ENCODE measurements around the gene ZNF45. TPM values are rescaled to one million over a fixed set of nuclear protein-coding genes. Genes with fewer than 3 reads are reported as not detected.

ZNF45 gene
- total and polyA plus RNA-seq, 12 donors: 2.9 to 10.7 (median 7.7) TPM

- DNase-seq (no peak), ATAC-seq (no peak)
- H3K4me3 ChIP-seq: no peak overlapping the region
- WGBS, 2 donors: 56 to 63% methylated on average over 5 of the region's 5 CpGs
- TF ChIP-seq CTCF (IDR thresholded peaks at IDR 0.05): no peak
- H3K9me3 ChIP-seq: peaks cover 0 to 18% (median 0%) of the 10 kb centered on the region in 11 donors
- H3K27ac ChIP-seq: no peak overlapping the region
- H3K27me3 ChIP-seq: no peaks in the 10 kb centered on the region
- no peaks in the 10 kb centered on the region for H3K36me3 ChIP-seq
- intact Hi-C loops (cut with DNase I): no loop called here
- no peaks in the 10 kb centered on the region for H3K4me1 ChIP-seq
These were observed 6.1 kb upstream of the ZNF45 start for GRCh38 chr19:43941209-43941608.

GRCh38 chr19:43940719-43941118 lies 5.6 kb upstream of the ZNF45 start:
- Histone ChIP-seq H3K27me3 (no peaks in the 10 kb centered on the region), H3K36me3 (no peaks in the 10 kb centered on the region), H3K4me3 (no peak overlapping the region), H3K9me3 (peaks cover 0 to 15% (median 0%) of the 10 kb centered on the region in 11 donors), H3K4me1 (peaks cover 0 to 4% (median 1%) of the 10 kb centered on the region in 9 donors), H3K27ac (no peak overlapping the region)
- no peak for TF ChIP-seq CTCF (IDR thresholded peaks at IDR 0.05)
- DNase-seq (no peak), ATAC-seq (no peak)
- intact Hi-C loops (cut with DNase I): no loop called here
- WGBS, 2 donors: 76 to 79% methylated on average over 4 of the region's 4 CpGs

DNA sequence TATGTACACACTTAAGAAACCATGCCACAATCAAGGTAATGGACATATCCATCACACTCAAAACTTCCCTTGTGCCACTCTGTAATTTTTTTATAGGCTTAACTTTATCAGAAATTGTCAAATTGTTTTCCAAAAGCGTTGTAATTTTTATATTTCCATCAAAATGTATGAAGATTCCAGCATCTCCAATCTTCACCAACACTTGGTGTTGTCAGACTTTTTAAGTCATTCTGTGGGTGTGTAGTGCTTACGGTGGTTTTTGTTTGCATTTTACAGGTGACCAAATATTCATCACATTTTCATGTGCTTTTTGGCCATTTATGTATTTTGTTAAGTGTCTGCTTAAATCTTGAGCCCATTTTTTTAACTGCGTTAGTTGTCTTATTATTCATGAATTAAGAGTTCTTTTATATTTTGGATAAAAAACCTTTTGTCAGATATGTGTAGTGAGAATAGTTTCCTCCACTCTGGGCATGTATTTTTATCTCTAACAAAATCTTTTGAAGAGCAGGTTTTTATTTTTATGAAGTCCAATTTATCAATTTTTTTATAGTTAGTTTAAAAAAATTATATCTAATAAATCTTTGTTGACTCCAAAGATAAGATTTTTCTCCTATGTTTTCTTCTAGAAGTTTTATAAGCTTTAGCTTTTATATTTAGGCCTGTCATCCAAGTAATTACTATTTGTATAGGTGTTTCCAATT lies 4.6 kb upstream of the ZNF45 start:
- TF ChIP-seq CTCF (IDR thresholded peaks at IDR 0.05): no peak
- no peaks in the 10 kb centered on the region for H3K27me3 ChIP-seq
- DNase-seq (no peak), ATAC-seq (no peak)
- H3K4me3 ChIP-seq: no peak overlapping the region
- peaks cover 0 to 15% (median 0%) of the 10 kb centered on the region in 11 donors for H3K9me3 ChIP-seq
- WGBS, 2 donors: 67 to 69% methylated on average over 3 of the region's 3 CpGs
- intact Hi-C loops (cut with DNase I): loop anchor here in 1 of 10 donors (10.0 kb wide), 1 partner anchor 65 kb away; the partner anchor contains the start of gene ZNF230
- no peak overlapping the region for H3K27ac ChIP-seq
- peaks cover 0 to 6% (median 4%) of the 10 kb centered on the region in 9 donors for H3K4me1 ChIP-seq
- no peaks in the 10 kb centered on the region for H3K36me3 ChIP-seq

DNA sequence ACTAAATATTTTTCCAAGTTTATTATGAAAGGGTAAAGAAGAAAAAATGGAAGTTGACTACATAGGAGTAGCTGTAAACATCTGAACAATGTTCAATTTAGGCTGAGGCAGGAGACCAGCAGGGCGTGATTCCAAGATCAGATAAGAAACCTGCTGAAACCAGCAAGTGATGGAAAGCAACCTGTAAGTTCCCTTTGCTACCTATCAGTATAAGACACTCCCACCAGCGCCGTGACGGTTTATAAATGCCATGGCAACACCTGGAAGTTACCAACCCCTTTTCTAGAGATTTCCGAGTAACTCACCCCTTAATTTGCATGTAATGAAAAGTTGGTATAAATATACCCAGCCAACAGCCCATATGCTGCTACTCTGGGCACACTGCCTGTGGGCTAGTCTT lies 1.1 kb upstream of the ZNF45 start:
- intact Hi-C loops (cut with DNase I): loop anchor here in 1 of 10 donors (10.0 kb wide), 1 partner anchor 69 kb away; the partner anchor contains the start of gene ZNF230
- H3K4me3 ChIP-seq: no peak overlapping the region

More for the DNA sequence above, 1.1 kb upstream of the ZNF45 start:
- Histone ChIP-seq H3K27ac (peak overlapping the region in 1 of 10 donors; percentile 92), H3K36me3 (peaks cover 0 to 29% (median 12%) of the 10 kb centered on the region in 9 donors), H3K4me1 (peaks cover 0 to 24% (median 18%) of the 10 kb centered on the region in 9 donors), H3K9me3 (peaks cover 0 to 15% (median 0%) of the 10 kb centered on the region in 11 donors), H3K27me3 (no peaks in the 10 kb centered on the region)
- whole genome bisulfite sequencing, 2 donors: 71 to 77% methylated on average over 5 of the region's 5 CpGs
- DNase-seq: no peak
- no peak for ATAC-seq
- no peak for TF ChIP-seq CTCF (IDR thresholded peaks at IDR 0.05)

Data from heart right ventricle (tissue), 16 donors.